GM19452 (cell line): Measurements from ENCODE around the gene OR4A47.
"Not testable (repeated sequence)": the region's sequence is repeated elsewhere in the genome, so short reads cannot be mapped to it uniquely, and the experiment has no call there.

Experiments used
- ATAC-seq: cut with Tn5 transposase; IDR thresholded peaks from one replicate; pipeline ENCODE4 v1.9.1; 2021; ENCODE audit not compliant: unreplicated experiment

Gene OR4A47, protein sequence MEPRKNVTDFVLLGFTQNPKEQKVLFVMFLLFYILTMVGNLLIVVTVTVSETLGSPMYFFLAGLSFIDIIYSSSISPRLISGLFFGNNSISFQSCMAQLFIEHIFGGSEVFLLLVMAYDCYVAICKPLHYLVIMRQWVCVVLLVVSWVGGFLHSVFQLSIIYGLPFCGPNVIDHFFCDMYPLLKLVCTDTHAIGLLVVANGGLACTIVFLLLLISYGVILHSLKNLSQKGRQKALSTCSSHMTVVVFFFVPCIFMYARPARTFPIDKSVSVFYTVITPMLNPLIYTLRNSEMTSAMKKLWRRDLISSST

DNA sequence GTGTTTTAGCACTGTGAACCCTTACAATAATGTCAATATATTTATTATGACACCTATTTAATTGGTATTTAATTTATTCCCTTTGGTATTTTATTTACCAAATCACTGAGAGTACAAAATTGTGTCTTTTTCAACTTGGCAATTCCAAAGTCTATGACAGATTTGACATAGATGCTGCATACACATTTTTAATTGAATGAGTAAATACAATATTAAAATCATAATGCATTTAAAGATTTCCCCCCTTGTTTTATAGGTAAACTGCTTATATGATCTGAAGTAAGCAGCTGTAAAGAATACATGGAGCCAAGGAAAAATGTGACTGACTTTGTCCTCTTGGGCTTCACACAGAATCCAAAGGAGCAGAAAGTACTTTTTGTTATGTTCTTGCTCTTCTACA lies at the start of gene OR4A47:
Gene OR4A47, plus strand, starts transcription at position 301 of the 400 bp plus-strand sequence. Its CDS starts 0 bp downstream, at position 301.
- ATAC-seq = not testable (repeated sequence)

DNA sequence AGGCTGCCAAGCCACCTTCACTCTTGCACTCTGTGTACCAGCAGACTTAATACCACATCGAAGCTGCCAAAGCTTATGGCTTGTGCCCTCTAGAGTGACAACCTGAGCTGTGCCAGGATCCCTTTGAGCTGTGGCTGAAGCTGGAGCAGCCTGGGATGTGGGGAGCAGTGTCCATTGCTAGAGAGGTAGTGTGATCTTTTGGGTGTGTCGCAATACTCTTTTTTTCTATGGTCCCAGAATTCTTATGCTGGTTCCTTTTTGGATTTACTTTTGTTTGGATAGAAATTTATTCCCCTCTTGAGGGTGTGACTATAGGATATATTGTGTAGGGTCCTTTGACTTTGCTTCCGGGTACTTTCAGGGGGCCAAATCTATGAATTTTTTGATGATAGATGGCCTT lies 32.7 kb upstream of the OR4A47 start:
- ATAC-seq = not testable (repeated sequence)

DNA sequence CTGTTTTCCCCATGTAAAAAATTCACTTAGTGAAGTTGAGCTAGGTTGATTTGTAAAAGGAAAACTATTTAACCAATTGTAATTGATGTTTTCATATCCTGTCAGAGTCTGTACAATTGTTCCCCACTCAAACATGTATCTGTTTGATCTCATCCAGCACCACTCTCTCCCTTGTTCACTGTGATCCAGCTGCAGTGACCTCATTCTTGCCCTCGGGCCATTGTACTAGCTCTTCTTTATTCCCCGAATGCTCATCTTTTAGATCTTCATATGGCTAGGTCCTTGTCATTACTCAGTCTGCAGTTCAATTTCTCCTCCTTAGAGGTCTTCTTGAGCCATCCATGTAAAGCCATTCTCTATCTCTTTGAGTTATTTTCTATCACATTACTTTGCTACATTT lies 14.6 kb upstream of the OR4A47 start:
- not testable (repeated sequence) for ATAC-seq

DNA sequence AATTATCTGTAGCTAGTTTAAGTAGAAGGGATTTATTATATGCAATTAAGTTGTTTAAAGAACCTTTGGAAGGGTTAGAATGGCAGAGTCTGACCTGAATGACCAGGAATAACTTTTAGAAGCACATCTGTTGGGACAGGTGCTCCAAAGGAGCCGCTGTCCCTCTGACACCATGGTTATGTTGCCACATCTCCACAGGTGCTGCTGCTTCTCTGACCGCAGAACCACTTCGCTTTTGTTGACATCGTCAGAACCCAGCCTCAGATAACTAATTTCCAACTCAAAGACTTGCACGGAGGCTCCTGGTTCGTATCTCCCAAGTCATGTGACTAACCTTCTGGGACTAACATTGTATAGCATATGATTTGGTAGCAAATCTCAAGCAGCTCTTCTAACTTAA lies 13.9 kb upstream of the OR4A47 start:
- not testable (repeated sequence) for ATAC-seq

DNA sequence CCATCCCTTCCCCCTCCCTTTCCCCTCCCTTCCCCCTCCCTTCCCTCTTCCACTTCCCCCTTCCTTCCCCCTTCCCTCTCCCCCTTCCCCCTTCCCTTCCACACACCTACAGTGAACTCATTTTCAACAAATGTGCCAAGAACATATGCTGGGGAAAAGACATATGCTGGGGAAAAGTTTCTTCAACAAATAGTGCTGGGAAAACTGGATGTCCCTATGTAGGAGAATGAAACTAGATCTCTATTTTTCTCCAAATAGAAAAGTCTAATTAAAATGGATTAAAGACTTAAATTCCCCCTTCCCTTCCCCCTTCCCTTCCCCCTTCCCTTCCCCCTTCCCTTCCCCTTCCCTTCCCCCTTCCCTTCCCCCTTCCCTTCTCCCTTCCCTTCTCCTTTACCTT lies 17.6 kb downstream of the OR4A47 start:
- not testable (repeated sequence) for ATAC-seq

DNA sequence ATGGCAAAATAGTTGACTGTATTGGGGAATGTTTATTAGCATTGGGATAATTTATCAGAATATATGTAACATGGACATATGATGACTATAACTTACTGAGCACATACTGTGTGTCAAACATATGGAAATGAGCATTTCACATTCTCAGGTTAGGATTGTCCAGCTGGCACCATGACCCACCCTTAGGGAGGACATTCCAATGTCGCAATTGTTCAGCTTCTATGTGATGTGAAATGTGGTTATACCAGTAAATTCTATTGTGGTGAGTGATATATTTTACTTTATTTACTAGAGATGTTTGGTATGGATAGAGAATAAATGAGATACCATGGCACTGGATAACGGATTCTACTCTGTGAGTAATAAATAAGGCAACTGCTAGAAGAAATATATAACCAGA lies 50.4 kb downstream of the OR4A47 start:
- ATAC-seq = no peak
